ENCODE results near the gene NOVA1. TPM values are rescaled to one million over a fixed set of nuclear protein-coding genes. Genes with fewer than 3 reads are reported as not detected.

NOVA1 gene
- total and polyA plus RNA-seq, 4 donors, result 0.24 to 0.79 (median 0.58) TPM

- TF ChIP-seq REST (IDR thresholded peaks at IDR 0.05), result no peak
Measured at GRCh38 chr14:26548406-26548805, 49.4 kb downstream of the NOVA1 start (continued).

GRCh38 chr14:26538176-26538575 lies 59.7 kb downstream of the NOVA1 start:
- H3K9ac ChIP-seq (ENCODE audit: low read depth in 1 of 2, low read length in 2 of 2), result no peak overlapping the region
- H3K27ac ChIP-seq (ENCODE audit: low read depth in 1 of 2, low read length in 2 of 2), result no peak overlapping the region
- H3K36me3 ChIP-seq (ENCODE audit: control insufficient read depth in 4 of 4, insufficient read depth in 3 of 4, low read depth in 1 of 4, low read length in 3 of 4), result no peaks in the 10 kb centered on the region
- H3K27me3 ChIP-seq (ENCODE audit: control insufficient read depth in 4 of 4, insufficient read depth in 4 of 4, low read length in 3 of 4), result no peaks in the 10 kb centered on the region
- H3K9me3 ChIP-seq (ENCODE audit: control insufficient read depth in 4 of 4, low read length in 3 of 4), result no peaks in the 10 kb centered on the region
- no peaks in the 10 kb centered on the region for H3K4me1 ChIP-seq (ENCODE audit: control insufficient read depth in 4 of 4, insufficient read depth in 4 of 4, low read length in 3 of 4)
- DNase-seq (ENCODE audit: low spot score), result no peak
- 83% methylated on average over 1 of the region's 1 CpG for WGBS
- H3K4me3 ChIP-seq (ENCODE audit: low read depth in 1 of 3, low read length in 3 of 3), result no peak overlapping the region
- TF ChIP-seq RXRA (IDR thresholded peaks at IDR 0.05) (no peak), GABPA (IDR thresholded peaks at IDR 0.05 in 1 of 2, conservative IDR thresholded peaks at IDR 0.05 in 1 of 2) (no peak), CTCF (IDR thresholded peaks at IDR 0.05; ENCODE audit: low read depth, low read length, missing input control) (no peak), FOXA1 (IDR thresholded peaks at IDR 0.05) (no peak), NR2F2 (IDR thresholded peaks at IDR 0.05) (no peak), HNF4A (conservative IDR thresholded peaks at IDR 0.05) (no peak), ZBTB33 (IDR thresholded peaks at IDR 0.05) (no peak), REST (IDR thresholded peaks at IDR 0.05) (no peak), EGR1 (IDR thresholded peaks at IDR 0.05; ENCODE audit: low read depth in 2 of 2) (no peak), TAF1 (conservative IDR thresholded peaks at IDR 0.05) (no peak), HNF4G (IDR thresholded peaks at IDR 0.05) (no peak), ATF3 (IDR thresholded peaks at IDR 0.05) (no peak), SP1 (IDR thresholded peaks at IDR 0.05) (no peak), MAX (IDR thresholded peaks at IDR 0.05) (no peak), YY1 (IDR thresholded peaks at IDR 0.05) (no peak), FOXA2 (IDR thresholded peaks at IDR 0.05) (no peak)

All from liver (tissue), 9 donors.